ENCODE data around the gene ANXA9.

Gene ANXA9

GRCh38 chr1:150973836-150974579, 8.1 kb upstream of the ANXA9 start:
- in situ Hi-C loops (cut with MboI; ENCODE audit: low sequenced_read_pairs, unreplicated experiment), result no loop called here
- DNase-seq (ENCODE audit: low spot score), result peak; percentile 73
- no peak for TF ChIP-seq CTCF (IDR thresholded peaks at IDR 0.05; ENCODE audit: borderline replicate concordance, control extremely low read depth, extremely low read depth, insufficient read depth, missing control alignments)

GRCh38 chr1:150974580-150975478, 7.3 kb upstream of the ANXA9 start, which contains the start of gene CERS2:
TSS of gene CERS2 (minus strand) at chr1:150974835. CDS start at chr1:150969090, 5,745 bp downstream.
- in situ Hi-C loops (cut with MboI; ENCODE audit: low sequenced_read_pairs, unreplicated experiment), result no loop called here
- no peak for TF ChIP-seq CTCF (IDR thresholded peaks at IDR 0.05; ENCODE audit: borderline replicate concordance, control extremely low read depth, extremely low read depth, insufficient read depth, missing control alignments)
- peak; percentile 89 for DNase-seq (ENCODE audit: low spot score)

- in situ Hi-C loops (cut with MboI; ENCODE audit: low sequenced_read_pairs, unreplicated experiment), result no loop called here
- no peak for TF ChIP-seq CTCF (IDR thresholded peaks at IDR 0.05; ENCODE audit: borderline replicate concordance, control extremely low read depth, extremely low read depth, insufficient read depth, missing control alignments)
- DNase-seq (ENCODE audit: low spot score), result no peak
Observed at GRCh38 chr1:150976401-150976821, 5.7 kb upstream of the ANXA9 start.

- no peak for TF ChIP-seq CTCF (IDR thresholded peaks at IDR 0.05; ENCODE audit: borderline replicate concordance, control extremely low read depth, extremely low read depth, insufficient read depth, missing control alignments)
- no peak for DNase-seq (ENCODE audit: low spot score)
- in situ Hi-C loops (cut with MboI; ENCODE audit: low sequenced_read_pairs, unreplicated experiment), result no loop called here
Observed at GRCh38 chr1:150976879-150977694, 5.0 kb upstream of the ANXA9 start.

GRCh38 chr1:150979092-150980056, 2.7 kb upstream of the ANXA9 start:
- TF ChIP-seq CTCF (IDR thresholded peaks at IDR 0.05; ENCODE audit: borderline replicate concordance, control extremely low read depth, extremely low read depth, insufficient read depth, missing control alignments), result peak; percentile 100
- DNase-seq (ENCODE audit: low spot score), result peak; percentile 90
- in situ Hi-C loops (cut with MboI; ENCODE audit: low sequenced_read_pairs, unreplicated experiment), result no loop called here

Measured in GM13976 (cell line).